ENCODE measurements around the gene SPRED2. TPM values are rescaled to one million over a fixed set of nuclear protein-coding genes. Genes with fewer than 3 reads are reported as not detected.

Gene SPRED2
- polyA plus RNA-seq, 2 of the 4 experiments (the other 2 are of a cell fraction): 20.6 to 29.3 TPM

GRCh38 chr2:65407240-65407639 lies 25.2 kb downstream of the SPRED2 start:
- TF ChIP-seq EHMT2 (IDR thresholded peaks at IDR 0.05; ENCODE audit: low read depth) (no peak), BCL3 (IDR thresholded peaks at IDR 0.05) (no peak), RCOR1 (IDR thresholded peaks at IDR 0.05; ENCODE audit: low read depth, low read length) (no peak), RAD21 (conservative IDR thresholded peaks at IDR 0.05 in 1 of 2, IDR thresholded peaks at IDR 0.05 in 1 of 2) (no peak), SREBF2 (IDR thresholded peaks at IDR 0.05) (no peak), NFE2L2 (conservative IDR thresholded peaks at IDR 0.05; ENCODE audit: low read length) (no peak), FOSB (CRISPR knock-in tag; IDR thresholded peaks at IDR 0.05) (no peak), ZC3H11A (IDR thresholded peaks at IDR 0.05) (no peak)
- ATAC-seq (no peak), FAIRE-seq (no peak), DNase-seq (ENCODE audit: low read depth in 1 of 2, low spot score in 1 of 2) (no peak)
- Histone ChIP-seq H3K4me1 (peaks cover 36% of the 10 kb centered on the region), H3K4me3 (no peak overlapping the region), H3K4me2 (peak overlapping the region; percentile 34; the same call in 2 of the 3 replicates), H3K27ac (no peak overlapping the region), H3K9me3 (no peaks in the 10 kb centered on the region)
- ChIA-PET CTCF (interaction anchor here (0.8 to 4.3 kb wide), 3 partner anchors 7 to 40 kb away, joined by 3 to 19 read pairs (median 5); no protein-coding TSS in a partner anchor), POLR2A (interaction anchor here (1.0 kb wide), 1 partner anchor 25 kb away, joined by 4 read pairs; the partner anchor contains the start of gene SPRED2)
- 87% methylated on average over 2 of the region's 2 CpGs for WGBS (ENCODE audit: missing lambda C conversion rate)

- TF ChIP-seq SREBF2 (IDR thresholded peaks at IDR 0.05) (no peak), RFX5 (IDR thresholded peaks at IDR 0.05) (no peak), ZSCAN20 (CRISPR knock-in tag; IDR thresholded peaks at IDR 0.05) (no peak), HEYL (CRISPR knock-in tag; IDR thresholded peaks at IDR 0.05) (no peak), PHF8 (IDR thresholded peaks at IDR 0.05; ENCODE audit: borderline replicate concordance, low read depth) (no peak), FOSL2 (IDR thresholded peaks at IDR 0.05) (no peak), FOSL2 (CRISPR knock-in tag; IDR thresholded peaks at IDR 0.05) (no peak), ELK1 (IDR thresholded peaks at IDR 0.05; ENCODE audit: low read depth, low read length) (no peak), RNF2 (IDR thresholded peaks at IDR 0.05; ENCODE audit: borderline replicate concordance, low read depth) (no peak), JUN (IDR thresholded peaks at IDR 0.05) (no peak), NPAS2 (CRISPR knock-in tag; IDR thresholded peaks at IDR 0.05; ENCODE audit: borderline replicate concordance) (no peak), NFE2L2 (conservative IDR thresholded peaks at IDR 0.05; ENCODE audit: low read length) (no peak), CEBPB (IDR thresholded peaks at IDR 0.05) (no peak), CBX2 (IDR thresholded peaks at IDR 0.05; ENCODE audit: borderline replicate concordance, low read depth) (no peak), POLR2A (IDR thresholded peaks at IDR 0.05; ENCODE audit: low read length) (no peak), RCOR1 (IDR thresholded peaks at IDR 0.05; ENCODE audit: low read depth, low read length) (no peak), FOSB (CRISPR knock-in tag; IDR thresholded peaks at IDR 0.05) (no peak), KDM1A (IDR thresholded peaks at IDR 0.05; ENCODE audit: low read depth) (no peak), MAZ (IDR thresholded peaks at IDR 0.05; ENCODE audit: borderline replicate concordance, low read depth, low read length) (no peak), TP53 (CRISPR knock-in tag; IDR thresholded peaks at IDR 0.05) (no peak), CBX8 (IDR thresholded peaks at IDR 0.05) (no peak)
- WGBS (ENCODE audit: missing lambda C conversion rate): 79% methylated on average over 10 of the region's 10 CpGs
These were observed 27.3 kb downstream of the SPRED2 start for GRCh38 chr2:65404988-65405697.

More at GRCh38 chr2:65404988-65405697, 27.3 kb downstream of the SPRED2 start:
- H3K4me3 ChIP-seq: no peak overlapping the region
- no peaks in the 10 kb centered on the region for H3K9me3 ChIP-seq
- no peak overlapping the region for H3K27ac ChIP-seq
- no peak overlapping the region for H3K4me2 ChIP-seq
- no peak for FAIRE-seq
- no peak for ATAC-seq
- peaks cover 21% of the 10 kb centered on the region for H3K4me1 ChIP-seq
- no peak for DNase-seq (ENCODE audit: low read depth in 1 of 2, low spot score in 1 of 2)
- ChIA-PET CTCF (interaction anchor here (0.9 to 4.3 kb wide), 4 partner anchors 10 to 140 kb away, joined by 3 to 19 read pairs (median 4); no protein-coding TSS in a partner anchor), POLR2A (no interaction called here)
